ENCODE data around the gene AFTPH. TPM values are rescaled to one million over a fixed set of nuclear protein-coding genes. Genes with fewer than 3 reads are reported as not detected.

The AFTPH gene
- total RNA-seq, 1 donor from 2014 or later, result 16.0 TPM

GRCh38 chr2:64537991-64538390, 13.9 kb downstream of the AFTPH start:
- no peaks in the 10 kb centered on the region for H3K27me3 Mint-ChIP-seq (ENCODE audit: low read depth, unreplicated experiment)
- H3K4me1 Mint-ChIP-seq (ENCODE audit: low read depth, unreplicated experiment), result peaks cover 31% of the 10 kb centered on the region
- peak overlapping the region; percentile 79 for H3K27ac Mint-ChIP-seq (ENCODE audit: unreplicated experiment)

GRCh38 chr2:64538764-64539433, 14.8 kb downstream of the AFTPH start:
- TF ChIP-seq EZH2 (IDR thresholded peaks at IDR 0.05; ENCODE audit: insufficient read depth, low read length), result no peak
- no peak for TF ChIP-seq CTCF (IDR thresholded peaks at IDR 0.05; ENCODE audit: insufficient read depth, low read depth, low read length)
- Mint-ChIP-seq H3K27me3 (ENCODE audit: low read depth, unreplicated experiment) (no peaks in the 10 kb centered on the region), H3K36me3 (ENCODE audit: low read depth, unreplicated experiment) (no peaks in the 10 kb centered on the region), H3K4me3 (ENCODE audit: unreplicated experiment) (no peak overlapping the region), H3K4me1 (ENCODE audit: low read depth, unreplicated experiment) (peaks cover 35% of the 10 kb centered on the region), H3K27ac (ENCODE audit: unreplicated experiment) (peak overlapping the region; percentile 79), H3K9me3 (ENCODE audit: unreplicated experiment) (no peaks in the 10 kb centered on the region)
- no peak overlapping the region for H2AFZ ChIP-seq (ENCODE audit: low read depth, low read length)
- peaks cover 41% of the 10 kb centered on the region for H4K20me1 ChIP-seq (ENCODE audit: insufficient read depth, low read length)
- no peak overlapping the region for H3K4me3 ChIP-seq (ENCODE audit: insufficient read depth, low read depth, low read length)
- DNase-seq (ENCODE audit: low read depth) (no peak), FAIRE-seq (no peak)
- no peak overlapping the region for H3K9ac ChIP-seq (ENCODE audit: low read length)
- peaks cover 34% of the 10 kb centered on the region for H3K79me2 ChIP-seq (ENCODE audit: insufficient read depth, low read length)
- no peaks in the 10 kb centered on the region for H3K27me3 ChIP-seq (ENCODE audit: insufficient read depth, low read length)
- no peak overlapping the region for H3K4me2 ChIP-seq (ENCODE audit: low read length)
- H3K4me1 ChIP-seq (ENCODE audit: insufficient read depth, low read length), result peaks cover 3% of the 10 kb centered on the region
- no peaks in the 10 kb centered on the region for H3K9me3 ChIP-seq (ENCODE audit: insufficient read depth, low read depth, low read length)
- no peaks in the 10 kb centered on the region for H3K36me3 ChIP-seq (ENCODE audit: insufficient read depth, low read length)
- H3K27ac ChIP-seq (ENCODE audit: low read depth, low read length), result no peak overlapping the region

More at GRCh38 chr2:64537991-64538390, 13.9 kb downstream of the AFTPH start:
- Histone ChIP-seq H4K20me1 (ENCODE audit: insufficient read depth, low read length) (peaks cover 39% of the 10 kb centered on the region), H3K79me2 (ENCODE audit: insufficient read depth, low read length) (peaks cover 33% of the 10 kb centered on the region), H3K36me3 (ENCODE audit: insufficient read depth, low read length) (no peaks in the 10 kb centered on the region), H3K4me2 (ENCODE audit: low read length) (no peak overlapping the region), H3K27ac (ENCODE audit: low read depth, low read length) (no peak overlapping the region), H3K4me1 (ENCODE audit: insufficient read depth, low read length) (peaks cover 3% of the 10 kb centered on the region), H3K9ac (ENCODE audit: low read length) (no peak overlapping the region), H3K9me3 (ENCODE audit: insufficient read depth, low read depth, low read length) (no peaks in the 10 kb centered on the region), H2AFZ (ENCODE audit: low read depth, low read length) (no peak overlapping the region), H3K27me3 (ENCODE audit: insufficient read depth, low read length) (no peaks in the 10 kb centered on the region), H3K4me3 (ENCODE audit: insufficient read depth, low read depth, low read length) (no peak overlapping the region)
- no peaks in the 10 kb centered on the region for H3K9me3 Mint-ChIP-seq (ENCODE audit: unreplicated experiment)
- no peak overlapping the region for H3K4me3 Mint-ChIP-seq (ENCODE audit: unreplicated experiment)
- FAIRE-seq (no peak), DNase-seq (ENCODE audit: low read depth) (peak; percentile 27)
- no peaks in the 10 kb centered on the region for H3K36me3 Mint-ChIP-seq (ENCODE audit: low read depth, unreplicated experiment)
- TF ChIP-seq EZH2 (IDR thresholded peaks at IDR 0.05; ENCODE audit: insufficient read depth, low read length) (no peak), CTCF (IDR thresholded peaks at IDR 0.05; ENCODE audit: insufficient read depth, low read depth, low read length) (no peak)

GRCh38 chr2:64540615-64541014, 16.5 kb downstream of the AFTPH start:
- peaks cover 3% of the 10 kb centered on the region for H3K4me1 ChIP-seq (ENCODE audit: insufficient read depth, low read length)
- no peak overlapping the region for H3K27ac ChIP-seq (ENCODE audit: low read depth, low read length)
- H3K4me2 ChIP-seq (ENCODE audit: low read length), result no peak overlapping the region
- H3K36me3 Mint-ChIP-seq (ENCODE audit: low read depth, unreplicated experiment), result no peaks in the 10 kb centered on the region
- H3K4me1 Mint-ChIP-seq (ENCODE audit: low read depth, unreplicated experiment), result peaks cover 35% of the 10 kb centered on the region
- H3K9me3 Mint-ChIP-seq (ENCODE audit: unreplicated experiment), result no peaks in the 10 kb centered on the region
- H3K27me3 ChIP-seq (ENCODE audit: insufficient read depth, low read length), result no peaks in the 10 kb centered on the region
- H3K27ac Mint-ChIP-seq (ENCODE audit: unreplicated experiment), result no peak overlapping the region
- no peaks in the 10 kb centered on the region for H3K36me3 ChIP-seq (ENCODE audit: insufficient read depth, low read length)
- H2AFZ ChIP-seq (ENCODE audit: low read depth, low read length), result no peak overlapping the region
- TF ChIP-seq EZH2 (IDR thresholded peaks at IDR 0.05; ENCODE audit: insufficient read depth, low read length) (no peak), CTCF (IDR thresholded peaks at IDR 0.05; ENCODE audit: insufficient read depth, low read depth, low read length) (no peak)
- FAIRE-seq, result no peak
- H3K9ac ChIP-seq (ENCODE audit: low read length), result no peak overlapping the region
- no peak overlapping the region for H3K4me3 Mint-ChIP-seq (ENCODE audit: unreplicated experiment)
- DNase-seq (ENCODE audit: low read depth), result no peak
- H3K9me3 ChIP-seq (ENCODE audit: insufficient read depth, low read depth, low read length), result no peaks in the 10 kb centered on the region
- H3K4me3 ChIP-seq (ENCODE audit: insufficient read depth, low read depth, low read length), result no peak overlapping the region
- peaks cover 46% of the 10 kb centered on the region for H3K79me2 ChIP-seq (ENCODE audit: insufficient read depth, low read length)
- peaks cover 48% of the 10 kb centered on the region for H4K20me1 ChIP-seq (ENCODE audit: insufficient read depth, low read length)
- H3K27me3 Mint-ChIP-seq (ENCODE audit: low read depth, unreplicated experiment), result no peaks in the 10 kb centered on the region

Data from astrocyte (in vitro differentiated cells and primary cell).